Endothelial cell of umbilical vein (primary cell): Measurements from ENCODE around the gene ACTG1. TPM values are rescaled to one million over a fixed set of nuclear protein-coding genes. Genes with fewer than 3 reads are reported as not detected.

Source experiments
- BruUV-seq: library from RNA; stranded (reverse); fragments of 400-500 nt; replicated peaks from 2 replicates; lab custom pipeline; 2021; lab: Mats Ljungman, UMichigan
- CTCF ChIA-PET: fragments of 300-600, 350-600 bp; sonication (Branson Sonifier 250); formaldehyde crosslinking; loops from one replicate; lab custom pipeline; 2021; ENCODE audit warnings: antibody characterized with exemption, inconsistent platforms; lab: Charles Lee
- POLR2A ChIA-PET: fragments of 300-600, 350-600 bp; sonication (Branson Sonifier 250); formaldehyde crosslinking; loops from one replicate; lab custom pipeline; 2021; ENCODE audit warnings: antibody characterized with exemption, inconsistent platforms; lab: Charles Lee
- DNase-seq: peaks from one replicate; pipeline ENCODE4 v3.0.0-alpha.2; 2011; ENCODE audit warnings: low read depth, low spot score
- FAIRE-seq: peaks from 2 replicates; lab custom pipeline; 2011; peaks lifted over from hg19 to GRCh38; lab: Jason Lieb, UNC
- H2AFZ ChIP-seq: 2 replicates; pipeline ENCODE4 v1.6.0; 2012; ENCODE audit warnings: low read depth, low read length, control low read depth, inconsistent platforms
- H3K27ac ChIP-seq: 2 replicates; pipeline ENCODE4 v1.5.1; 2011; ENCODE audit warnings: low read depth, mild to moderate bottlenecking, control low read depth, low read length, moderate library complexity; ENCODE audit not compliant: insufficient read depth
- H3K27me3 ChIP-seq, 2 experiments: 2 replicates each; pipeline versions ENCODE4 v1.6.0 to v1.6.1; 2011; ENCODE audit warnings: low read length in 2 of 2, mixed read lengths in 1 of 2; ENCODE audit not compliant: control insufficient read depth in 2 of 2, insufficient read depth in 2 of 2
- H3K36me3 ChIP-seq, 2 experiments: 2 replicates in 1 of 2; 3 replicates in 1 of 2; pipeline ENCODE4 v1.5.1; 2011; ENCODE audit warnings: low read length in 2 of 2, mild to moderate bottlenecking in 1 of 2, moderate library complexity in 1 of 2; ENCODE audit not compliant: control insufficient read depth in 2 of 2, insufficient read depth in 2 of 2; ENCODE audit errors: extremely low read depth in 1 of 2
- H3K4me1 ChIP-seq: 3 replicates; pipeline ENCODE4 v1.5.1; 2011; ENCODE audit warnings: mild to moderate bottlenecking, low read length; ENCODE audit not compliant: control insufficient read depth, insufficient read depth; ENCODE audit errors: extremely low read depth
- H3K4me2 ChIP-seq: 2 replicates; pipeline ENCODE4 v1.6.1; 2011; ENCODE audit warnings: low read length, control low read depth, mixed read lengths; ENCODE audit not compliant: insufficient read depth
- H3K4me3 ChIP-seq, 3 experiments: fragments of 200-600 bp in 1 of 3; sonication (generic), shearing (Covaris generic) in 1 of 3; replicated peaks in 1 of 3; 2 replicates each; pipeline ENCODE4 v1.5.1; 2011 to 2016; ENCODE audit warnings: control low read depth in 3 of 3, low read length in 3 of 3, mild to moderate bottlenecking in 2 of 3, inconsistent platforms in 1 of 3, low read depth in 1 of 3, moderate library complexity in 1 of 3; ENCODE audit not compliant: insufficient read depth in 1 of 3
- H3K79me2 ChIP-seq: 2 replicates; pipeline ENCODE4 v1.6.0; 2012; ENCODE audit warnings: low read length, inconsistent platforms; ENCODE audit not compliant: control insufficient read depth, insufficient read depth
- H3K9ac ChIP-seq: replicated peaks from 2 replicates; pipeline ENCODE3; 2011; ENCODE audit warnings: low read length, control low read depth; ENCODE audit not compliant: insufficient read depth; ENCODE audit errors: extremely low read depth
- H3K9me1 ChIP-seq: replicated peaks from 3 replicates; pipeline ENCODE4 v1.6.0; 2011; ENCODE audit warnings: mild to moderate bottlenecking, low read length; ENCODE audit not compliant: control insufficient read depth, insufficient read depth; ENCODE audit errors: extremely low read depth
- H3K9me3 ChIP-seq: replicated peaks from 2 replicates; pipeline ENCODE4 v1.5.1; 2012; ENCODE audit warnings: low read length, inconsistent platforms; ENCODE audit not compliant: control insufficient read depth, insufficient read depth
- H4K20me1 ChIP-seq: replicated peaks from 2 replicates; pipeline ENCODE3; 2011; ENCODE audit warnings: mild to moderate bottlenecking, low read length; ENCODE audit not compliant: control insufficient read depth, insufficient read depth; ENCODE audit errors: extremely low read depth
- CTCF ChIP-seq, 2 donors: IDR thresholded peaks; 1 replicate in 1 of 2; 2 replicates in 1 of 2; pipeline ENCODE4 v1.5.1; 2011; ENCODE audit warnings: low read length in 2 of 2, mild to moderate bottlenecking in 2 of 2, moderate library complexity in 2 of 2, control low read depth in 1 of 2, inconsistent platforms in 1 of 2, low read depth in 1 of 2; ENCODE audit not compliant: insufficient read depth in 1 of 2; ENCODE audit errors: extremely low read depth in 1 of 2
- EZH2 ChIP-seq: IDR thresholded peaks from 2 replicates; pipeline ENCODE4 v1.6.1; 2012; ENCODE audit warnings: borderline replicate concordance, low read depth, mild to moderate bottlenecking, moderate library complexity, low read length, inconsistent platforms; ENCODE audit not compliant: severe bottlenecking
- FOS ChIP-seq: IDR thresholded peaks from 2 replicates; pipeline ENCODE4 v1.6.1; 2011; ENCODE audit warnings: mild to moderate bottlenecking, low read length, moderate library complexity, borderline replicate concordance; ENCODE audit not compliant: insufficient read depth
- GATA2 ChIP-seq: IDR thresholded peaks from 2 replicates; pipeline ENCODE4 v1.7.0; 2011; ENCODE audit warnings: low read depth, mild to moderate bottlenecking, moderate library complexity, mixed read lengths, low read length; ENCODE audit not compliant: insufficient read length, insufficient read depth
- JUN ChIP-seq: IDR thresholded peaks from 2 replicates; pipeline ENCODE4 v1.6.1; 2011; ENCODE audit warnings: borderline replicate concordance, low read depth; ENCODE audit not compliant: insufficient read length, insufficient read depth
- MAX ChIP-seq: IDR thresholded peaks from 2 replicates; pipeline ENCODE4 v1.6.1; 2011; ENCODE audit not compliant: insufficient read depth, insufficient read length
- MYC ChIP-seq: IDR thresholded peaks from one replicate; pipeline ENCODE4 v1.6.1; 2011; ENCODE audit warnings: mild to moderate bottlenecking, low read depth, low read length
- POLR2A ChIP-seq: IDR thresholded peaks from 2 replicates; pipeline ENCODE4 v1.6.1; 2012; ENCODE audit warnings: low read depth, mild to moderate bottlenecking, control low read depth, low read length
- POLR2AphosphoS5 ChIP-seq: IDR thresholded peaks from 2 replicates; pipeline ENCODE4 v1.6.1; 2012; ENCODE audit warnings: low read depth, mild to moderate bottlenecking, control low read depth, low read length, moderate library complexity; ENCODE audit not compliant: insufficient read depth
- dilution Hi-C: fragments of 300-500 bp; cut with MboI; formaldehyde crosslinking; loops from one replicate; pipeline ENCODE4 v1.15.0; 2019; ENCODE audit warnings: low sequenced_read_pairs; ENCODE audit not compliant: extremely low pct_ligation_motif_present
- intact Hi-C: fragments of 100-400 bp; cut with micrococcal nuclease; formaldehyde crosslinking; loops from one replicate; pipeline ENCODE4 v1.10.0; 2022
- polyA plus RNA-seq, 4 experiments: library from polyadenylated mRNA; depleted of rRNA in 3 of 4; stranded (reverse) in 3 of 4; unstranded in 1 of 4; fragments of >200 nt; gene quantifications; 2 replicates each; pipeline versions ENCODE4 v1.2.1 to v1.2.3, GENCODE V29; 2011 to 2012; ENCODE audit warnings: missing spikeins in 1 of 4
- total RNA-seq: library from RNA; stranded (reverse); gene quantifications from 2 replicates; pipeline ENCODE4 v1.2.3, GENCODE V29; 2021

The ACTG1 gene
- total and polyA plus RNA-seq, 2 donors (not counting 3 experiments of a cell fraction or from before 2014, with no cell fraction given) = 6,127 to 10,663 TPM

DNA sequence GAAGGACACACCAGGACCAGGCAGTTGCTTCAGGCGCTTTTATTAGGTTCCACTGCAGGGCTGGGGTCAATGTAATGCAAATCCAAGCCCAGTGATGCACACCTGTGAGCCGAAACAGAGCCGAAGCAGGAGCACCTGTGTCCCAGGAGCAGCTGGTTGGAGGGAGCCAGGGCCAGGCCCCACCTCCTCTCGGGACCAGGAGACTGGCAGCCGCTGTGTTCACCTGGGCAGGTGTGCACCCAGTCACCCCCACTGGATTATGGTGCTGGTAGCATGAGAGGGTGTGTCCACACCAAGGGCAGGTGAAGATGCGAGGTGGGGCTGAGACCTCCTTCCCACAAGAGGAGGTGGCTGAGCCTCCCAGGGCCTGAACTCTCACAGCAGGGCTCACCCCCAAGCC lies 44.3 kb upstream of the ACTG1 start:
- TSS peak; percentile 25 for BruUV-seq
- FAIRE-seq = no peak
- H3K9me1 ChIP-seq = no peaks in the 10 kb centered on the region
- peaks cover under 1% of the 10 kb centered on the region for H3K79me2 ChIP-seq
- no peak overlapping the region for H3K4me2 ChIP-seq
- peaks cover 0 to 33% of the 10 kb centered on the region in 2 experiments for H3K36me3 ChIP-seq
- intact Hi-C loops (no loop called here), dilution Hi-C loops (no loop called here)
- H3K9me3 ChIP-seq = no peaks in the 10 kb centered on the region
- H3K4me3 ChIP-seq = no peak overlapping the region
- CTCF ChIA-PET = interaction anchor here (1.0 to 1.7 kb wide), 5 partner anchors 10 to 45 kb away, joined by 3 to 9 read pairs (median 4); no protein-coding TSS in a partner anchor
- POLR2A ChIA-PET = no interaction called here
- H3K27me3 ChIP-seq = no peaks in the 10 kb centered on the region
- H2AFZ ChIP-seq = no peak overlapping the region
- no peak overlapping the region for H3K9ac ChIP-seq
- peak overlapping the region; percentile 16 for H3K27ac ChIP-seq
- H4K20me1 ChIP-seq = no peaks in the 10 kb centered on the region
- DNase-seq = no peak
- TF ChIP-seq MYC (no peak), JUN (no peak), CTCF (IDR thresholded peaks at IDR 0.05; ENCODE audit: extremely low read depth in 1 of 2, insufficient read depth in 1 of 2, low read depth in 1 of 2, low read length in 2 of 2) (no peak), MAX (no peak), GATA2 (no peak), POLR2A (no peak), POLR2AphosphoS5 (no peak), FOS (no peak), EZH2 (no peak)
- H3K4me1 ChIP-seq = peaks cover 50% of the 10 kb centered on the region
